ENCODE data around the gene GRAP2. TPM values are rescaled to one million over a fixed set of nuclear protein-coding genes. Genes with fewer than 3 reads are reported as not detected.

GRAP2 gene
- total and polyA plus RNA-seq, 2 donors (not counting 3 experiments of a cell fraction or from before 2014, with no cell fraction given) = 0.04 TPM; not detected in 1

- CTCF ChIA-PET = interaction anchor here (0.7 to 4.1 kb wide), 12 partner anchors 14 to 487 kb away, joined by 3 to 97 read pairs (median 3); no protein-coding TSS in a partner anchor
- Histone ChIP-seq H3K79me2 (ENCODE audit: control insufficient read depth, insufficient read depth, low read length) (no peaks in the 10 kb centered on the region), H3K4me2 (ENCODE audit: insufficient read depth, low read length) (no peak overlapping the region), H3K27ac (ENCODE audit: insufficient read depth, low read depth, low read length) (no peak overlapping the region), H3K4me1 (ENCODE audit: control insufficient read depth, extremely low read depth, insufficient read depth, low read length) (no peaks in the 10 kb centered on the region), H4K20me1 (replicated peaks; ENCODE audit: control insufficient read depth, extremely low read depth, insufficient read depth, low read length) (no peaks in the 10 kb centered on the region), H3K27me3 (ENCODE audit: control insufficient read depth in 2 of 2, insufficient read depth in 2 of 2, low read length in 2 of 2) (no peaks in the 10 kb centered on the region), H3K9me3 (replicated peaks; ENCODE audit: control insufficient read depth, insufficient read depth, low read length) (no peaks in the 10 kb centered on the region), H2AFZ (ENCODE audit: low read depth, low read length) (no peak overlapping the region), H3K9ac (replicated peaks; ENCODE audit: extremely low read depth, insufficient read depth, low read length) (no peak overlapping the region), H3K36me3 (ENCODE audit: control insufficient read depth in 2 of 2, extremely low read depth in 1 of 2, insufficient read depth in 2 of 2, low read length in 2 of 2) (no peaks in the 10 kb centered on the region), H3K9me1 (replicated peaks; ENCODE audit: control insufficient read depth, extremely low read depth, insufficient read depth, low read length) (no peaks in the 10 kb centered on the region), H3K4me3 (replicated peaks in 1 of 3; ENCODE audit: insufficient read depth in 1 of 3, low read depth in 1 of 3, low read length in 3 of 3) (no peak overlapping the region)
- intact Hi-C loops (cut with micrococcal nuclease) = loop anchor here (10.0 kb wide), 1 partner anchor 217 kb away; no protein-coding TSS in a partner anchor
- TF ChIP-seq GATA2 (IDR thresholded peaks at IDR 0.05; ENCODE audit: insufficient read depth, insufficient read length, low read depth, low read length) (no peak), FOS (IDR thresholded peaks at IDR 0.05; ENCODE audit: borderline replicate concordance, insufficient read depth, low read length) (no peak), POLR2A (IDR thresholded peaks at IDR 0.05; ENCODE audit: low read depth, low read length) (no peak), JUN (IDR thresholded peaks at IDR 0.05; ENCODE audit: borderline replicate concordance, insufficient read depth, insufficient read length, low read depth) (no peak), CTCF (IDR thresholded peaks at IDR 0.05; ENCODE audit: extremely low read depth in 1 of 2, insufficient read depth in 1 of 2, low read depth in 1 of 2, low read length in 2 of 2) (no peak), EZH2 (IDR thresholded peaks at IDR 0.05; ENCODE audit: borderline replicate concordance, low read depth, low read length, severe bottlenecking) (no peak), MYC (IDR thresholded peaks at IDR 0.05; ENCODE audit: low read depth, low read length) (no peak), POLR2AphosphoS5 (IDR thresholded peaks at IDR 0.05; ENCODE audit: insufficient read depth, low read depth, low read length) (no peak)
- TF ChIP-seq, protein P1, sequence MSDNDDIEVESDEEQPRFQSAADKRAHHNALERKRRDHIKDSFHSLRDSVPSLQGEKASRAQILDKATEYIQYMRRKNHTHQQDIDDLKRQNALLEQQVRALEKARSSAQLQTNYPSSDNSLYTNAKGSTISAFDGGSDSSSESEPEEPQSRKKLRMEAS (IDR thresholded peaks at IDR 0.05; ENCODE audit: insufficient read depth, insufficient read length) = no peak
- BruUV-seq (replicated peaks) = no TSS peak
- DNase-seq (ENCODE audit: low read depth, low spot score) (no peak), FAIRE-seq (no peak)
- dilution Hi-C loops (cut with MboI; ENCODE audit: extremely low pct_ligation_motif_present, low sequenced_read_pairs) = loop anchor here (25.0 kb wide), 1 partner anchor 459 kb away; the partner anchor contains the start of gene CACNA1I
- POLR2A ChIA-PET = no interaction called here
These were observed 120.6 kb downstream of the GRAP2 start for GRCh38 chr22:40021401-40022000.

Data from endothelial cell of umbilical vein (primary cell).